ENCODE measurements around the gene CERS3.

The CERS3 gene

GRCh38 chr15:100500226-100500990 lies 28.3 kb downstream of the CERS3 start:
- Histone ChIP-seq H2BK120ac (ENCODE audit: low read depth, low read length) (no peak overlapping the region), H2BK5ac (ENCODE audit: low read length) (no peak overlapping the region), H3K23ac (ENCODE audit: low read length) (no peak overlapping the region), H3K18ac (ENCODE audit: low read length) (no peak overlapping the region), H3K36me3 (ENCODE audit: control insufficient read depth, insufficient read depth, low read length) (no peaks in the 10 kb centered on the region), H3K4ac (ENCODE audit: low read depth, low read length) (no peak overlapping the region), H4K8ac (ENCODE audit: low read depth, low read length) (no peak overlapping the region), H3K79me2 (ENCODE audit: control insufficient read depth, insufficient read depth, low read length) (no peaks in the 10 kb centered on the region), H3K9ac (ENCODE audit: low read length) (no peak overlapping the region), H3K4me3 (ENCODE audit: low read length) (no peak overlapping the region), H4K5ac (ENCODE audit: low read length) (no peak overlapping the region), H3K27me3 (ENCODE audit: insufficient read depth, low read length, poor library complexity) (no peaks in the 10 kb centered on the region), H3K27ac (ENCODE audit: low read depth, low read length) (no peak overlapping the region), H2BK15ac (replicated peaks; ENCODE audit: low read depth) (no peak overlapping the region), H3K4me1 (ENCODE audit: control insufficient read depth, low read depth, low read length) (no peaks in the 10 kb centered on the region), H2AK5ac (ENCODE audit: low read length) (no peak overlapping the region), H3K56ac (ENCODE audit: low read length) (no peak overlapping the region), H3K79me1 (ENCODE audit: low read length) (no peaks in the 10 kb centered on the region), H3K4me2 (ENCODE audit: low read length) (no peak overlapping the region)
- no peak for DNase-seq
- no CpG with 5 or more reads among the region's 4 CpGs for WGBS (ENCODE audit: extremely low coverage, insufficient coverage, low lambda C conversion rate)

GRCh38 chr15:100495861-100496260 lies 32.9 kb downstream of the CERS3 start:
- H3K4me3 ChIP-seq (ENCODE audit: low read length): no peak overlapping the region
- H3K18ac ChIP-seq (ENCODE audit: low read length): no peak overlapping the region
- H2AK5ac ChIP-seq (ENCODE audit: low read length): no peak overlapping the region
- no peak overlapping the region for H4K5ac ChIP-seq (ENCODE audit: low read length)
- H3K79me1 ChIP-seq (ENCODE audit: low read length): no peaks in the 10 kb centered on the region
- WGBS (ENCODE audit: extremely low coverage, insufficient coverage, low lambda C conversion rate): no CpG with 5 or more reads among the region's 1 CpG
- H3K4me1 ChIP-seq (ENCODE audit: control insufficient read depth, low read depth, low read length): no peaks in the 10 kb centered on the region
- no peak overlapping the region for H3K9ac ChIP-seq (ENCODE audit: low read length)
- H2BK120ac ChIP-seq (ENCODE audit: low read depth, low read length): no peak overlapping the region
- H3K27ac ChIP-seq (ENCODE audit: low read depth, low read length): no peak overlapping the region
- H2BK5ac ChIP-seq (ENCODE audit: low read length): no peak overlapping the region
- no peak overlapping the region for H3K4me2 ChIP-seq (ENCODE audit: low read length)
- H3K27me3 ChIP-seq (ENCODE audit: insufficient read depth, low read length, poor library complexity): no peaks in the 10 kb centered on the region
- H3K4ac ChIP-seq (ENCODE audit: low read depth, low read length): no peak overlapping the region
- no peak overlapping the region for H2BK15ac ChIP-seq (replicated peaks; ENCODE audit: low read depth)
- H3K36me3 ChIP-seq (ENCODE audit: control insufficient read depth, insufficient read depth, low read length): no peaks in the 10 kb centered on the region
- no peak overlapping the region for H3K56ac ChIP-seq (ENCODE audit: low read length)
- DNase-seq: no peak
- H3K23ac ChIP-seq (ENCODE audit: low read length): no peak overlapping the region
- H4K8ac ChIP-seq (ENCODE audit: low read depth, low read length): no peak overlapping the region
- no peaks in the 10 kb centered on the region for H3K79me2 ChIP-seq (ENCODE audit: control insufficient read depth, insufficient read depth, low read length)

DNA sequence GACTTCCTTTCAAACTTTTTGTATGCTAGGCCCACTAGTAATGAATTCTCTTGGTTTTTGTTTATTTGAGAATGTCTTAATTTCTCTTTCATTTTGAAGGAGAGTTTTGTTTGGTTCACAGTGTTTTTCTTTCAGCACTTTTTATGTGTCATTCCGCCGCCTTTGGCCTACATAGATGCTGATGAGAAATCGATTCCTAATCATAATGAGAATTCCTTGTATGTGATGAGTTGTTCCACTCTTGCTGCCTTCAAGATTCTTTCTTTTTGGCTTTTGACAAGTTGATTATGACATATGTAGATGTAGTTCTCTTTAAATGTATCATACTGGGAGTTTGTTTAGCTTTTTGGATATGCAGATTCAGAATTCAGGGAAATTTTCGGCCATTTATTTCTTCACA lies 35.5 kb downstream of the CERS3 start:
- Histone ChIP-seq H4K5ac (ENCODE audit: low read length) (no peak overlapping the region), H3K9ac (ENCODE audit: low read length) (no peak overlapping the region), H3K79me1 (ENCODE audit: low read length) (no peaks in the 10 kb centered on the region), H2BK120ac (ENCODE audit: low read depth, low read length) (no peak overlapping the region), H3K27ac (ENCODE audit: low read depth, low read length) (no peak overlapping the region), H4K8ac (ENCODE audit: low read depth, low read length) (no peak overlapping the region), H3K23ac (ENCODE audit: low read length) (no peak overlapping the region), H3K4me2 (ENCODE audit: low read length) (no peak overlapping the region), H3K18ac (ENCODE audit: low read length) (no peak overlapping the region), H3K79me2 (ENCODE audit: control insufficient read depth, insufficient read depth, low read length) (no peaks in the 10 kb centered on the region), H2BK15ac (replicated peaks; ENCODE audit: low read depth) (no peak overlapping the region), H3K4me3 (ENCODE audit: low read length) (no peak overlapping the region), H2AK5ac (ENCODE audit: low read length) (no peak overlapping the region), H3K56ac (ENCODE audit: low read length) (no peak overlapping the region), H3K4me1 (ENCODE audit: control insufficient read depth, low read depth, low read length) (no peaks in the 10 kb centered on the region), H3K27me3 (ENCODE audit: insufficient read depth, low read length, poor library complexity) (no peaks in the 10 kb centered on the region), H3K36me3 (ENCODE audit: control insufficient read depth, insufficient read depth, low read length) (no peaks in the 10 kb centered on the region), H3K4ac (ENCODE audit: low read depth, low read length) (no peak overlapping the region), H2BK5ac (ENCODE audit: low read length) (no peak overlapping the region)
- no CpG with 5 or more reads among the region's 4 CpGs for WGBS (ENCODE audit: extremely low coverage, insufficient coverage, low lambda C conversion rate)
- no peak for DNase-seq

- Histone ChIP-seq H3K4me1 (ENCODE audit: control insufficient read depth, low read depth, low read length) (no peaks in the 10 kb centered on the region), H2BK120ac (ENCODE audit: low read depth, low read length) (no peak overlapping the region), H3K9ac (ENCODE audit: low read length) (no peak overlapping the region), H2AK5ac (ENCODE audit: low read length) (no peak overlapping the region), H2BK15ac (replicated peaks; ENCODE audit: low read depth) (no peak overlapping the region), H3K18ac (ENCODE audit: low read length) (no peak overlapping the region), H3K4ac (ENCODE audit: low read depth, low read length) (no peak overlapping the region), H3K36me3 (ENCODE audit: control insufficient read depth, insufficient read depth, low read length) (no peaks in the 10 kb centered on the region), H2BK5ac (ENCODE audit: low read length) (no peak overlapping the region), H4K8ac (ENCODE audit: low read depth, low read length) (no peak overlapping the region), H4K5ac (ENCODE audit: low read length) (no peak overlapping the region), H3K27me3 (ENCODE audit: insufficient read depth, low read length, poor library complexity) (no peaks in the 10 kb centered on the region), H3K4me3 (ENCODE audit: low read length) (no peak overlapping the region), H3K79me2 (ENCODE audit: control insufficient read depth, insufficient read depth, low read length) (no peaks in the 10 kb centered on the region), H3K79me1 (ENCODE audit: low read length) (no peaks in the 10 kb centered on the region), H3K23ac (ENCODE audit: low read length) (no peak overlapping the region), H3K27ac (ENCODE audit: low read depth, low read length) (no peak overlapping the region), H3K56ac (ENCODE audit: low read length) (no peak overlapping the region), H3K4me2 (ENCODE audit: low read length) (no peak overlapping the region)
- WGBS (ENCODE audit: extremely low coverage, insufficient coverage, low lambda C conversion rate): no CpG with 5 or more reads among the region's 9 CpGs
- DNase-seq: no peak
These were observed 44.3 kb downstream of the CERS3 start for GRCh38 chr15:100484443-100484842.

GRCh38 chr15:100483370-100483769 lies 45.4 kb downstream of the CERS3 start:
- no peaks in the 10 kb centered on the region for H3K79me1 ChIP-seq (ENCODE audit: low read length)
- H3K56ac ChIP-seq (ENCODE audit: low read length): no peak overlapping the region
- H2AK5ac ChIP-seq (ENCODE audit: low read length): no peak overlapping the region
- no peaks in the 10 kb centered on the region for H3K27me3 ChIP-seq (ENCODE audit: insufficient read depth, low read length, poor library complexity)
- no peak overlapping the region for H3K23ac ChIP-seq (ENCODE audit: low read length)
- no peak for DNase-seq
- no CpG with 5 or more reads among the region's 2 CpGs for WGBS (ENCODE audit: extremely low coverage, insufficient coverage, low lambda C conversion rate)
- H2BK120ac ChIP-seq (ENCODE audit: low read depth, low read length): no peak overlapping the region
- H2BK15ac ChIP-seq (replicated peaks; ENCODE audit: low read depth): no peak overlapping the region
- no peak overlapping the region for H3K9ac ChIP-seq (ENCODE audit: low read length)
- H4K8ac ChIP-seq (ENCODE audit: low read depth, low read length): no peak overlapping the region
- H3K4me2 ChIP-seq (ENCODE audit: low read length): no peak overlapping the region
- H3K36me3 ChIP-seq (ENCODE audit: control insufficient read depth, insufficient read depth, low read length): no peaks in the 10 kb centered on the region
- H3K27ac ChIP-seq (ENCODE audit: low read depth, low read length): no peak overlapping the region
- no peak overlapping the region for H3K18ac ChIP-seq (ENCODE audit: low read length)
- H3K79me2 ChIP-seq (ENCODE audit: control insufficient read depth, insufficient read depth, low read length): no peaks in the 10 kb centered on the region
- no peak overlapping the region for H3K4me3 ChIP-seq (ENCODE audit: low read length)
- no peak overlapping the region for H3K4ac ChIP-seq (ENCODE audit: low read depth, low read length)
- no peaks in the 10 kb centered on the region for H3K4me1 ChIP-seq (ENCODE audit: control insufficient read depth, low read depth, low read length)
- no peak overlapping the region for H4K5ac ChIP-seq (ENCODE audit: low read length)
- H2BK5ac ChIP-seq (ENCODE audit: low read length): no peak overlapping the region

DNA sequence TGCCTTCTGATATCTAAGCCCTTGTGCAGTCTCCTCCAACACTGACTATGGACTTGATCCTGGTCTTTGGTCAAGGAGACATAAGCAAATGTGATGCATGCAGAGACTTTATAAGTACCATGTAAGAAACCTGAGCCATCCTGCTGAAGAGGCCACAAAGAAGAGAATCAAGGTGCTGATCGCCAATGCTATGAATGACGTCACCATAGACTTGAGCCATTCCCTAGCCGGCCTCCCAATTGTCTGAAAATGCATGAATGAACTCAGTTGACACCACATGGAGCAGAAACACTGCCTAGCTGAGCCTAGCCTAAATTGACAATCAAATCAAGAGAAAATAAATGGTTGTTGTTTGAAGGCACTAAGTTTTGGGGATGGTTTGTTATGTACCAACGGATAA lies 51.9 kb downstream of the CERS3 start:
- no peak overlapping the region for H2BK15ac ChIP-seq (replicated peaks; ENCODE audit: low read depth)
- H3K79me2 ChIP-seq (ENCODE audit: control insufficient read depth, insufficient read depth, low read length): no peaks in the 10 kb centered on the region
- no peak overlapping the region for H3K27ac ChIP-seq (ENCODE audit: low read depth, low read length)
- no peaks in the 10 kb centered on the region for H3K27me3 ChIP-seq (ENCODE audit: insufficient read depth, low read length, poor library complexity)
- no peak overlapping the region for H3K23ac ChIP-seq (ENCODE audit: low read length)
- H3K79me1 ChIP-seq (ENCODE audit: low read length): no peaks in the 10 kb centered on the region
- H3K4me1 ChIP-seq (ENCODE audit: control insufficient read depth, low read depth, low read length): no peaks in the 10 kb centered on the region
- no peak overlapping the region for H4K5ac ChIP-seq (ENCODE audit: low read length)
- no peak overlapping the region for H2BK5ac ChIP-seq (ENCODE audit: low read length)
- no peak overlapping the region for H3K56ac ChIP-seq (ENCODE audit: low read length)
- no peak overlapping the region for H3K9ac ChIP-seq (ENCODE audit: low read length)
- no peak overlapping the region for H3K4me3 ChIP-seq (ENCODE audit: low read length)
- H2BK120ac ChIP-seq (ENCODE audit: low read depth, low read length): no peak overlapping the region
- H3K4me2 ChIP-seq (ENCODE audit: low read length): no peak overlapping the region
- WGBS (ENCODE audit: extremely low coverage, insufficient coverage, low lambda C conversion rate): no CpG with 5 or more reads among the region's 4 CpGs
- no peak overlapping the region for H2AK5ac ChIP-seq (ENCODE audit: low read length)
- no peak for DNase-seq
- H3K36me3 ChIP-seq (ENCODE audit: control insufficient read depth, insufficient read depth, low read length): no peaks in the 10 kb centered on the region
- no peak overlapping the region for H3K4ac ChIP-seq (ENCODE audit: low read depth, low read length)
- no peak overlapping the region for H3K18ac ChIP-seq (ENCODE audit: low read length)
- H4K8ac ChIP-seq (ENCODE audit: low read depth, low read length): no peak overlapping the region

All from mesendoderm (in vitro differentiated cells).